GM21367 (cell line): Measurements from ENCODE around the gene ABCG5.

ENCODE experiments used
- ATAC-seq: cut with Tn5 transposase; IDR thresholded peaks from one replicate; pipeline ENCODE4 v1.9.1; 2021; ENCODE audit not compliant: unreplicated experiment

The ABCG5 gene

DNA sequence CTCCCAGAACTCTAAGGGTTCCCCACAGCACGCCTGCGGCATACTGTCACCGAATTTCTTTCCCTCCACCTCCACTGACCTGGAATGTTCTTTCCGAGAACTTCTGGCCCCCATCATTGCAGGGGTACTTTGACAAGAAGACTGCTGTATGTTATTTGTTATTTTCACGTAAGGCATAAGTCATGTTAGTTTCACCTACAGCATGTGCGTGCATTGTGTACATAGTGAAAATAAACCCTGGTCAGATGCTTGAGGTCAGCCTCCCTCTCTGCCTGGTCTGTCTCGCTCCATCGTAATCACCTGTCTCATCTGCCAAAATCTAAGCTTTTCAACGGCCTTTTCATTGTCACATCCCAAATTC lies 4.2 kb upstream of the ABCG5 start:
- ATAC-seq, result no peak

DNA sequence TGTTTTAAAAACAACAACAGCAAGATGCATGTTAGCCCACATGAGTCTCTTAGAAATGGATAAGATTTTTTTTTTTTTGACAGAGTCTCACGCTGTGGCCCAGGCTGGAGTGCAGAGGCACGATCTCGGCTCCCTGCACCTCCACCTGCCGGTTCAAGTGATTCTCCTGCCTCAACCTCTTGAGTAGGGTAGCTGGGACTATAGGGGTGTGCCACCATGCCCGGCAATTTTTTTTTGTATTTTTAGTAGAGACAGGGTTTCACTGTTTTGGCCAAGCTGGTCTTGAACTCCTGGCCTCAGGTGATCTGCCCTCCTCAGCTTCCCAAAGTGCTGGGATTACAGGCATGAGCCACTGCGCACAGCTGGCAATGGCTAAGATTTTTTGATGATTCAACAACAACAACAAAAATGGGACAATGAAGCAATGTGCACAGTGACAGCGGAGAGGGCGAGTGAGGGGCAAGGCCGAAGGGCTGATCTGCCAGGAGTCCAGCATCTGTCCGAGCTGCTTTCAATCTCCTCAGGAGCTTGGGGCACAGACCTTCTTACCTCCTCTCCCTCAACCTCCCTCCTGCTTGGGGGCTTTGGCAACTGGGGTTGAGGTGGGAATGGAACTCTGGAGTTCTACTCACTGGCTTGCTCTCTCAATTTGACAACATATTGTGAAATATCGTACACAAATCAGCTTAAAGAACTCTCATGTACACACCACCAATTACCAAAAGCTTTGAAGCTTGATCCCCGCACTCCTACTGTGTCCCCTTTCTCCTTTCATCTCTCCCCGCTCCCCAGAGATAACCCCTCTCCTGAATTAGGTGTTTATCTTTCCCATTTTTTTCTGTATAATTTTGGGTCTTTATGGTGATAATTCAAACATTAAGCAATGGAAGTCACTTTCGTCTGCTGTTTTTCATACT lies 3.6 kb upstream of the ABCG5 start:
- ATAC-seq, result no peak

DNA sequence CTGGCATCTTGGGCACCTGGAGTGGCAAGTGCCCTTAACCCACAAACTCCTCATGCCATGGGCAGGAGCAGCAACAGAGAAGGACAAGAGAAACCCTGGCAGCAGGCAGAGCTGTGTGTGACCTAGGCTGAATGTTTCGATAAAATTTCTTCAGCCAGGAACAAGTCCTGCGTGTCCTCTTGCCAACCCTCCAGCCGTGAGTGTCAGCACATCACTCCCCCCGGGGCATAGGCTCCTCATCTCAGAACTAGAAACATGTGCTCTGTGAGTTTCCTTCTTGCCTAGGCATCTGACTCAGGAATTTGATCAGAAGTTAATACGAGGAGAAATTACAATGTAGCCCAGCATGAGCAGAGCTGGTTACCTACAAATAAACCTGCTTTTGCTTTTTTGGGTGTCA lies 2.3 kb upstream of the ABCG5 start:
- no peak for ATAC-seq

DNA sequence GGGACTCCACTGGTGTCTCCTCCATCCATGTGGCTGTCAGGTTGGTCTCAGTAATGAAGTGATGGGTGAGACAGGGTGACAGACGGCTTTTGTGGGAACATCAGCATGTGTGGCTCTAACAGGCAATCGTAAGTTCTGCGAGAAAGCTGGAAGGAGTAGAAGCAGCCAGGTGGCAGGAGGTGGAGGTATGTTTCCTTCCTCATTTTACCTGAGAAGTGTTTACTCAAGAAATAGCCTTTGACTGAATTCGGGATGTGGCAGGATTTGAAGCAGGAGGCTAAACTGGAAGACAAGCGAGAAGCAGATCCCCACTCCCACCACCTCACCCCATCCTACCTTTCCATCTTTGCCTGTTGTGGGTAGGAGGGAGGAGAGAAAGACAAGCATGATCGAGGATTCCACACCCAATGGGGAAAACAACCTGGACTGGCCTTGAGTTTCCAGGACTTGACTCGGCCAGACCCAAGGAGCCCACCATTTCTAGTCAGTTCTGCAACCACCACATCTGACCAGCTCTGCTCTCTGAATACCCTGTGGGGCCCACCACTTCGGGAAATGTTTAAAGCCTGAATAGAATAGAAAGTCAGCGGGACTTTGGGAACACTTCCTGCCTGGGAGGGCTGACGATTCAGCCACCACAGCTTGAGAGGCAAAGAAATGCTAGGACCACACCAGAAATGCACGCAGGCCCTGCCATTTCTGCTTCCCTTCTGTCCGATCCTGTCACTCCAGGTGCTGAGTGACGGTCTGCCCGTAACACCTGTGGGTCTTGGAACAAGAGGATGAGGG lies 1.3 kb upstream of the ABCG5 start:
- no peak for ATAC-seq

DNA sequence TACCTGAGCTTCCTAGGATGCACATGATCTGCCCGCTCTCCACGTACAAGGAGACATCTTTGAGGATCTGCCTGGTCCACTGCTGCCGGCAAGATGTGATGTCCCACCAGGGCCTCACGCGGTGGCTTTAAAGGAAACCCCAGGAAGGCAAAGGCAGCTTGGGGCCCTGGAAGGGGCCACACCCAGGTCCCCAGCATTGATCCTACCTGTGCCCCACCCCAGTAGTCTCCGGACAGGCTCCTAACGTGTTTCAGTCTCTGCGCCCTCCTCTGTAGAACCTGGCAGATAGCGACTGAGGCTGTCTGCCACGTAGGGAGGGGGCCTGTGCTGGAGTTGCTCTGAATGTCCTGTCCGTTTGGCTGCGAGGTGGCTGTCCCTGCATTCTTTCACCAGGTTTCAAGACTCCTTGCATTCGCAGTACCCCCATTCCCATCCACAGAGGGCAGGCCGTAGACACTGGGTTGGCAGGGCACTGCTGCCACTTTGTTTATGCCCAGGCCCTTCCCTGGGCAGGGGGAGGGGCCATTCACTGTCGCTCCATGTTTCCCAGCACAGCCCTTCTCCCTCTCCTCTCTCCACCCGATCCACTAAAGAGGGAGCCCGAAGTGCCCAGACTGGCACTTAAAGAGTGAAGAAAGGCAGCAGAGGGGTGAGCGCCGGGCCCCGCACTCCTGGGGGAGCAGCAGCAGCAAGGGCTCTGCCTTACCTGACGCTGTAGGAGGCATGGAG lies 644 bp downstream of the ABCG5 start:
- ATAC-seq, result no peak

DNA sequence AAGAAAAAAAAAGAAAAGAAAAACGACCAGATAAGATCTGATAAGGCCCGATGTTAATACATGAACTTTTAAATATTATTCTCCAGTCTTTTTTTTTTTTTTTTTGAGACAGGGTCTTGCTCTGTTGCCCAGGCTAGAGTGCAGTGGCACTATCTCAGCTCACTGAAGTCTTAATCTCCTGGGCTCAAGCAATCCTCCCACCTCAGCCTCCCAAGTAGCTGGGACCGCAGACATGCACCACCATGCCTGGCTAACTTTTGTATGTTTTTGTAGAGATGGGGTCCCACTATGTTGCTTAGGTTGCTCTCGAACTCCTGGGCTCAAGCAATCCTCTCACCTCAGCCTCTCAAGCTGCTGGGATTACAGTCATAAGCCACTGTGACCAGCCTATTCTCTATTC lies 1.6 kb downstream of the ABCG5 start:
- ATAC-seq, result no peak

DNA sequence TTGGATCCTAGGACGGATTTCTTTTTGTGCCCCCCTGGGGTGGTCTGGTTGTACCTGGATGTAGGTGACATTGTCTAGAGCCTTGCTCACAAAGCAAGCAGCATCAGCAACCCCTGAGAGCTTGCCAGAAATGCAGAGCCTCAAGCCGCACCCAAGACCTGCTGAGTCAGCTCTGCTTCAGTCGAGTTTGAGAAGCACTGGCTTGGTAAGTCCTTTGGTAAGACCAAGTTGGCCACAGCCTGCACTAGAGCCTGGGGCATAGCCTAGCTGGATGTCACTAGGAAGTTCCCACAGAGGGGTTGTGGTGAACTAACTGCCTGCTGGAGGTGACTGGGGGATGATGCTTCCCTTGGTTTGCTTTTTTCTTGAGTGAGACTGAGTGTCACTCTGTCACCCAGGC lies 6.2 kb downstream of the ABCG5 start:
- no peak for ATAC-seq

DNA sequence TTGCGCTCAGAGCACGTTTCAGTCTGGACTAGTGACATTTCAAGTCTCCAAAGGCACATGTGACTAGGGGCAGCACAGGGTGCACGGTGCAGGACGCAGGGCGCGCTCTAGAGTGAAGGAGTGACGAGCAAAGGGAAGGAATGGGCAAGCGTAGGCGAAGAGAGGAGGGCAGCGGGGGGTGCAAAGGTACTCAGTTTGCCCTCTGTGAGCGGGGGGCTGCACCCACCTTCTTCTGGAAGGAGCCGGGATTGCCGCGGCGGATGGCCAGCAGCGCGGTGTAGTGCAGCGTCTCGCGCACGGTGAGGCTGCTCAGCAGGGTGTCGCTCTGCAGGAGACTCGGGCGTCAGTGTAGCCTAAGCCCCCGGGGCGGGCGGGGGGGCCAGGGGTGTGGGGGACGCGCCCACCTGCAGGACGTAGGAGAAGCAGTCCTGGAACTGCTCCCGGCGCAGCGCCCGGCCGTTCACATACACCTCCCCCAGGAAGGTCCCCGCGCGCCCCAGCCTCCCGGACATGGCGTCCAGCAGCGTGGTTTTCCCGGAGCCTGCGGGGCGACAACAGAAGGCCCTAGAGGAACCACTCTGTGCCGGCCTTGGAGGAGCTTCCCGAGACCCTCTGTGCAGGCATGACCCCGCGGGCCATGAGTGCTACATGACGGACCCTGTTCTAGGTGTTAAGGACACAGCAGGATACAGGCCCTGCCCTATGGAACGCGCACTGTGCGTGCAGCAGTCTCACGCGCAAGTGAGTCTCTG lies 6.9 kb downstream of the ABCG5 start:
- no peak for ATAC-seq

DNA sequence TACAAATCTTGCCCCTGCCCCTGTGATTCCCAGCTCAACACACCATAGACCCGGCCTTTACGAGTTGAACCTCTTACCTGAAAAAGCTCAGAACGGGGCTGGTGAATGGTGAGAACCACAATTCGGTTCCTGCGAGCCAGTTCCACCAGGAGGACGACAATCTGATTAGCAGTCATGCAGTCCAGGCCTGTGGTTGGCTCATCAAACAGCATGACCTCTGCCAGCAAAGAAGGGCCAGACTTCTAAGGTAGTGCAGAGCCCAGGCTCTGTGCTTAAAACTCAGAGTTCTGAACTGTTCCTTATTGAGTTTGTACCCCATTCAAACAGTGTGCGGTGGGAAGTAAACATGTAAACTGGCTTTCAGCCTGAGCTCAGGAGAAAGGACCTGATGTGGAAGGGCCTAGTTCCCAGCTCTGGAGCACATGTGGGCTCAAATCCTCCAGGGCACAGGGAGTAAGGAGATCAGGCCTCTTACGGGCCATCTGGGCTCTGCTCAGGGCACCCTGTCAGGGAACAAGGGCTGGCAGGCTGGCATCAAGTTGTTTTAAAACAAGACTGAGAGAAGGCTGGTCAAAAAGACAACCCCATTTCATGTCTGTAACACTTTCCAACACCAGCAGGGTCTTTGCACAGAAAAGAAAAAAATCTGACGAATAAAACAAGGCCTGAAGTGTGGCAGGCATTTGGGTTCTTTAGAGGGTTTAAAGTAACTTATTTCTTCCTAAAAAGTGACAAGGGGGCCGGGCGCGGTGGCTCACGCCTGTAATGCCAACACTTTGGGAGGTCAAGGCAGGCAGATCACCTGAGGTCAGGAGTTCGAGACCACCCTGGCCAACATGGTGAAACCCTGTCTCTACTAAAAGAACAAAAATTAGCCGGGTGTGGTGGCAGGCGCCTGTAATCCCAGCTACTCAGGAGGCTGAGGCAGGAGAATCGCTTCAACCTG lies 12.1 kb downstream of the ABCG5 start:
- ATAC-seq, result no peak

DNA sequence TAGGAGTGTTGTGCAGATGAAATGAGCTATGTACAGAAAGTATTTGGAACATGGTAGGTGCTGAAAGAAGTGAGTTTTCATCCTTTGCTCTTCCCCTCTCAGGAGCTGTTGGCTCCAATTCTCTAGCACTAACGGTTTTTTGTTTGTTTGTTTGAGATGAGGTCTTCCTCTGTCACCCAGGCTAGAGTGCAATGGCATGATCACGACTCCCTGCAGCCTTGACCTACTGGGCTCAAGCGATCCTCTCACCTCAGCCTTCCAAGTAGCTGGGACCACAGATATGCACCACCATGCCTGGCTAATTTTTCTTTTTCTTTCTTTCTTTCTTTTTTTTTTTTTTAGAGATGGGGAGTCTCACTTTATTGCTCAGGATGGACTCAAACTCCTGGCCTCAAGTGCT lies 12.8 kb downstream of the ABCG5 start:
- ATAC-seq, result no peak

DNA sequence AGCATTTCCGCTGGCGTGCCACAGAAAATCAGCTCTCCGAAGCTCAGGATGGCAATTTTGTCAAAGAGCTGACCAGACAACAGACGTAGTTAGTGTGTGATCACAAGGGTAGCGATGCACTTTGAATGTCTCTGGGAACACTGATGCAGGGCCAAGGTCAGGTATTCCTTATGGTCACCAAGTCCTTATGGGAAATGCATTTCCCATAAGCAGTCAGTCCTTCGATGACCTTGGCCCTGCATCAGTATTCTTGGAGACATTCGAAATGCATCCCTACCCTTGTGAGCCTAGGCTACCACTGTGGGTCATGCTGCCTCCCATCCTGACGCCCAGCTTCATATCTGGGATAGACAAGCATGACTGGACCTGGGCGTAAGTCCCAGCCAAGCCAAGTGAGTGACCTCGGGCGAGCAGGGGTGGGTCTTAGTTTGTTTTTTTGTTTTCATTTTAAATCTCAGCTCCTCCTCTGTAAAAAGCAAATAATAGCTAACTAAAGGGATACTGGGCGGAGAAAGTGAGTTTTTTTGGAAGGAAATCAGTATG lies 13.6 kb downstream of the ABCG5 start:
- ATAC-seq, result no peak

DNA sequence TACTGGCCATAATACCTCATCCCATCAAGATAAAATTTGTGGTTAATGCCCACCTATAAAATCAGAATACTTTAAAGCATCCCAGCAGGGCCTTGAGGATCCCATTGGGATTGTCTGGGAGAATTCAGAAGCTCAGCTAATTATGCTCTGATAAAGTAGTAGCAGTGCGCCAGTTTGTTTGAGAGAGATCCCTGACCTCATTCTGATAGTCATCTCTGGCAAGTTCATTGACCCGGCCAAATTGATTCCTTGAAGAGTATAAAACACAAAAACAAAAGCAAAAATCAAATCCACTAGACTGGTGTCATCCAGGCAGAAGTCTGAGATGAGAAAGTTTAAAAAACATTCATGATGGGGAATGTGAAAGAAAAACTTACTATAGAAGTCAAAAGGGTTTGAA lies 14.1 kb downstream of the ABCG5 start:
- ATAC-seq, result no peak

DNA sequence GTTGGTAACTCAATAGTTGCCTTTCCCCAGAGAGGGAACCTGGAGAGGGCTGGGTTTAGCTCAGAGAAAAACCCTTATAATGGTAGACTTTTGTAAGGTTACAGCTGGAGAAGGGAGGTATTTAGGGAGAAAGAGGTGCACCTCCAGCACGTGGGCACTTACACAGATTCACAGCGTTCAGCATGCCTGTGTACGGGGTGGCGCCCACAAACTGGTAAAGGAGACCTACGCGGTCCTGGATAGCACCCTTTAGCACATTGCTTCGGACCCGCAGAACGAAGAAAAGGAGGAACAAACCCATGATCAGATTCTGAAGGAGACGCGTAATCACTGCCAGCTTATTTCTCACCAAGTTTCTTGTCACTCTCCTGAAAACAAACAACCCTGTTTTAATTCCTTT lies 14.9 kb downstream of the ABCG5 start:
- no peak for ATAC-seq

DNA sequence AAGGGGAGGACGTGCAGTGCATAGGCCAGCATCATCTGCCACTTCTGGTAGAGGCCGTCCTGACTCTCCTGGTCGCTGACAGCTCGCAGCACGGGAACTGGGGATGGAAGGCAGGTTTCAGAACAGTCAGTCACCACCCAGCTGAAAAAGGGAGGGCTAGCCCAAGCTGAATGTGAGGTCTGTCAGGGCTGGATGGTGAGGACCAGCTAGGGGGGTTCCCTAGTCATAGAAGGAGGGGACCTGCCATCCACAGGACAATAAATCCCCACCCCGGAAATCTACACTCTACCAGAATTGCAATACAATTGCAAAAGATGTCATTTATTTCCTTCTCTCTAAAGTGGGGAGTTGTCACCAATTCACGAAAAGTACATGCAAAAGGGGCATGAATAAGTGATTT lies 15.8 kb downstream of the ABCG5 start:
- ATAC-seq, result no peak

DNA sequence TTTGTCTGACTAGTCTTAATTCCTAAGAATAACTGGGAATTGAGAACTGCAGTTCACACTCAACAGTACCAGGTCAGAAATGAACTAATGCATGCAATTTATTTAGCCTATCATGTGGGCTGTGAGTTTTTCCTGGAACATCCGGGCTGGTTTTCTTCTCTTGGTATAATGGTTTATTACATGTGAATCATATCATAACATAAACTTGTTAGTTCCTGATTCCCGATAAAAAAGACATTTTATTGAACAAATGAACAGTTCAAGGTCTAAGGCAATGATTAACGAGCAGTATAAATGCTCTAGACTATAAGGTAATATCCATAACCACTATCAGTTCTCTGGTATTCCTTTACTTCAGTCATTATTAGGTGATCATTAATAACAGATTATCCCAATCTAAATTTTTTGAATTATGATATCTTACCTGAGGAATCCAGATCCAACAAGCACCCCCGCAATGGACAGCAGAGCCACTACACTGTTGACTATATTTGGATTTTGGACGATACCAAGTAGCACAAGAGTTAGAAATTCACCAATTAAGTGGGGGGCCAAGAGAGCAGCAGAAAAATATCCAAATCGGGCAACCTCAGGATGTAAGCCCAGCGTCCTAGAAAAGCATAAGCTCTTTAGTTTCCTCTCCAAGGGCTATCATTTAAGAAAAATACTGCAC lies 19.0 kb downstream of the ABCG5 start:
- ATAC-seq, result no peak

DNA sequence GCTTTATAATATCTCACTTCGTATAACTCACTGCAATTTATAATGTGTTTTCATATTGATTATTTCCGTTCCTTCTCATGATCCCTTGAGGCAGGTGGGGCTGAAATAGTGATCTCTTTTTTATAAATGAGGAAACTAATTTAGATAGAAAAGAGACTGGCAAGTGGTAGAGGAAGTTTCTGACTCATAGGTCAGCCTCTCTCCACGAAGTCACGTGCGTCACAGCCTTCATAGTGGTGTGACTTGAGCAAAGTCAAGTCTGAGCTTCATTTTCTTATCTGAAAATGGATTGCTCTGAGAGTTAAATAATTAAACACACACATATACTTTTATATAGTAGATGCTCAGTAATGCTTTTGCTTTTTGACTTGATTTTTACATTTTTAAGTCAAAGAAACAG lies 19.9 kb downstream of the ABCG5 start:
- no peak for ATAC-seq

DNA sequence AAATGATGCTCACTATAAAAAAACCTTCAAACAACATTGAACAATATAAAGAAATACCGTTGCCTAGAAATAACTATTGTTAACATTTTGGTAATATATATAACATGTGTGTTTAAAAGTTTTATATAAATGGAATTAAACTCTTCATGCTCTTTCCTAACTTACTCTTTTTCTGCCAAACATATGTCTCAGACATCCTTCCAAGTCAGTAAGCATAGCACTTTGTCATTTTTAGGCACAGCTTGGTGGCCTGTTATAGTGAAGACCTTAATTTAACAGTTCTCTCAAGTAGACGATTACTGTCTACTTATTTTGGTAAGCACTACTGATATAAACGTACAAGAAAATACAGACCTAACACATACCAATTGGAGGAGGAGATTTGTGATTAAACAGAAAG lies 23.9 kb downstream of the ABCG5 start:
- no peak for ATAC-seq

DNA sequence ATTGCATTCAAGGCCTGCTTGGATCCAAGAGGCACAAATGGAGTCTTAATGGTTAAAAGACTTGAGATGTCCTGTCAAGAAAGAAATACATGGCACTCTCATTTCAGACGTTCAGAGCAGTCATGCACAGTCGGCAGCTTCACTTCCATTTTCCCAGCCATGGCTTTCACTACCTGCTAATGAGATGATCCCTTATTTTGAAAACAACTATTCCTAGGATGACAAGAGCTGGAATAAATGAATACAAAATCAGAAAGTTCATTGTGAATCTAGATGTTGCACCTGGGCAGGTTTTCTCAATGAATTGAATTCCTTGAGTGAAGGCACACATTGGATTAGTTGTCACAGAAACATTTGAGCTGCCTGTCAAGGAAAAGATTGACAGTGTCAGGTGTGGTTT lies 25.7 kb downstream of the ABCG5 start:
- ATAC-seq, result no peak

DNA sequence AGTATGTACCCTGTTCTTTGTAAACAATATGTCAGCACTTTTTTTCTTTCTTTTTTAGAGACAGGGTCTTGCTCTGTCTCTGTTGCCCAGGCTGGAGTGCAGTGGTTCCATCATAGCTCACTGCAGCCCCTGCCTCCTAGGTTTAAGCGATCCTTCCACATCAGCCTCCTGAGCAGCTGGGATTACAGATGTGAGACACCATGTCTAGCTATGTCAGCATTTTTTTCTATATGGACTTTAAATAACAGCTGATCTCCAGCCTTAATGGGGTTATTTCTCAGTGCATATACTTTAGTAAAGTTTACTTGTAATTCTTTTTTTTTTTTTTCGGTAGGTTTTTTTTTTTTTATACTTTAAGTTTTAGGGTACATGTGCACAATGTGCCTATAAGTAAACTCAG lies 26.6 kb downstream of the ABCG5 start:
- no peak for ATAC-seq
